Measurements from ENCODE around the gene DDX4. TPM values are rescaled to one million over a fixed set of nuclear protein-coding genes. Genes with fewer than 3 reads are reported as not detected.

The DDX4 gene
- total and polyA plus RNA-seq, 9 donors: 0.04 to 0.35 (median 0.21) TPM; not detected in 4

- Histone ChIP-seq H3K4me1 (ENCODE audit: control insufficient read depth, insufficient read depth, low read length) (no peaks in the 10 kb centered on the region), H3K9me3 (replicated peaks; ENCODE audit: control insufficient read depth, low read depth, low read length) (no peaks in the 10 kb centered on the region), H3K27me3 (ENCODE audit: control insufficient read depth, insufficient read depth, low read length) (no peaks in the 10 kb centered on the region), H3K27ac (ENCODE audit: low read length) (no peak overlapping the region), H3K36me3 (ENCODE audit: control insufficient read depth, insufficient read depth, low read length) (no peaks in the 10 kb centered on the region), H3K4me3 (ENCODE audit: low read length) (no peak overlapping the region)
- no peak for DNase-seq
- WGBS (ENCODE audit: insufficient coverage): no CpG with 5 or more reads among the region's 3 CpGs
Measured at GRCh38 chr5:55720188-55720703, 17.6 kb upstream of the DDX4 start.

DNA sequence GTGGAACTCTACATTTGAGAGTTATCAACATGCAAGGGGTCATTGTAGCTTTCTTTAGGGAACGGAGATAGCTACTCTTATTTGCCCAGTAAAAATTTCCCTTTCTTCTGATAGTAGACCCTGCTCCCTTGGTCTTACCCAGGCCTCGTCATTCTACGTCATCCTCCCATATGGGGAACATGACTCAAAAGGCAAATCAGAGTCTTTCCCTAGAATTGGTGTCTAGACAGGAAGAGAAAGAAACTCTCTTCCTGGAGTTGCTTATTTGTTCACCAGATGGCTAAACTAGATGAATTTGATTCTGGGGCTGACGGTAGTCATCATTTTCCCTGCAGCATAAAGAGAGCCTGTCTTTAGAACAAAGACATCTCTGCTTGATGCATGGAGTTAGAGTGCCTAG lies 13.6 kb upstream of the DDX4 start:
- DNase-seq: no peak
- Histone ChIP-seq H3K27ac (ENCODE audit: low read length) (no peak overlapping the region), H3K36me3 (ENCODE audit: control insufficient read depth, insufficient read depth, low read length) (no peaks in the 10 kb centered on the region), H3K27me3 (ENCODE audit: control insufficient read depth, insufficient read depth, low read length) (no peaks in the 10 kb centered on the region), H3K4me1 (ENCODE audit: control insufficient read depth, insufficient read depth, low read length) (no peaks in the 10 kb centered on the region), H3K9me3 (replicated peaks; ENCODE audit: control insufficient read depth, low read depth, low read length) (no peaks in the 10 kb centered on the region), H3K4me3 (ENCODE audit: low read length) (no peak overlapping the region)
- WGBS (ENCODE audit: insufficient coverage): no CpG with 5 or more reads among the region's 4 CpGs

GRCh38 chr5:55731848-55732247 lies 6.0 kb upstream of the DDX4 start:
- Histone ChIP-seq H3K4me1 (ENCODE audit: control insufficient read depth, insufficient read depth, low read length) (no peaks in the 10 kb centered on the region), H3K36me3 (ENCODE audit: control insufficient read depth, insufficient read depth, low read length) (no peaks in the 10 kb centered on the region), H3K9me3 (replicated peaks; ENCODE audit: control insufficient read depth, low read depth, low read length) (no peaks in the 10 kb centered on the region), H3K27me3 (ENCODE audit: control insufficient read depth, insufficient read depth, low read length) (no peaks in the 10 kb centered on the region), H3K4me3 (ENCODE audit: low read length) (no peak overlapping the region), H3K27ac (ENCODE audit: low read length) (no peak overlapping the region)
- no peak for DNase-seq
- no CpG with 5 or more reads among the region's 3 CpGs for WGBS (ENCODE audit: insufficient coverage)

GRCh38 chr5:55732585-55732984 lies 5.3 kb upstream of the DDX4 start:
- Histone ChIP-seq H3K4me1 (ENCODE audit: control insufficient read depth, insufficient read depth, low read length) (no peaks in the 10 kb centered on the region), H3K4me3 (ENCODE audit: low read length) (no peak overlapping the region), H3K27me3 (ENCODE audit: control insufficient read depth, insufficient read depth, low read length) (no peaks in the 10 kb centered on the region), H3K36me3 (ENCODE audit: control insufficient read depth, insufficient read depth, low read length) (no peaks in the 10 kb centered on the region), H3K27ac (ENCODE audit: low read length) (no peak overlapping the region), H3K9me3 (replicated peaks; ENCODE audit: control insufficient read depth, low read depth, low read length) (no peaks in the 10 kb centered on the region)
- DNase-seq: no peak

DNA sequence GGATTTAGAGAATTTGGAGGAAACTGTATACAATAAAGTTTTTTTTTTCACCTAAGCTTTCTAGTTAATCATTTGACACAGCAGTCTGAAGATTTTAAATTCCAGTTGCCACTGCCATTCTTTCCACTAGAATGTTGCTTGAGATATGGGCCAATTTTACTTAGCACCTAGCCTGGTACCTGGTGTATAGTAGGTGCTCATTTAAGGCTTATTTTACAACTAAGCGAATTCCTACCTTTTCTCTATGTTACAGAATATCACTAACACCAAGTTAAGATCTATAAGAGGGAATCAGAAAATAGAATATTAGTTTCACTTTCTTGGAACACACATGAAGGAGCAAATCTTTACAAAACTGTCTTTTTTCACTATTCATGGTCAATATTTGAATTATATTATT lies 3.2 kb upstream of the DDX4 start:
- no peaks in the 10 kb centered on the region for H3K36me3 ChIP-seq (ENCODE audit: control insufficient read depth, insufficient read depth, low read length)
- no peaks in the 10 kb centered on the region for H3K4me1 ChIP-seq (ENCODE audit: control insufficient read depth, insufficient read depth, low read length)
- WGBS (ENCODE audit: insufficient coverage): no CpG with 5 or more reads among the region's 1 CpG
- H3K27ac ChIP-seq (ENCODE audit: low read length): no peak overlapping the region
- no peak for DNase-seq
- H3K27me3 ChIP-seq (ENCODE audit: control insufficient read depth, insufficient read depth, low read length): no peaks in the 10 kb centered on the region
- H3K9me3 ChIP-seq (replicated peaks; ENCODE audit: control insufficient read depth, low read depth, low read length): no peaks in the 10 kb centered on the region
- no peak overlapping the region for H3K4me3 ChIP-seq (ENCODE audit: low read length)

- H3K36me3 ChIP-seq (ENCODE audit: control insufficient read depth, insufficient read depth, low read length): no peaks in the 10 kb centered on the region
- no peaks in the 10 kb centered on the region for H3K9me3 ChIP-seq (replicated peaks; ENCODE audit: control insufficient read depth, low read depth, low read length)
- no peaks in the 10 kb centered on the region for H3K27me3 ChIP-seq (ENCODE audit: control insufficient read depth, insufficient read depth, low read length)
- WGBS (ENCODE audit: insufficient coverage): 73% methylated on average over 2 of the region's 3 CpGs
- no peak overlapping the region for H3K27ac ChIP-seq (ENCODE audit: low read length)
- H3K4me3 ChIP-seq (ENCODE audit: low read length): no peak overlapping the region
- H3K4me1 ChIP-seq (ENCODE audit: control insufficient read depth, insufficient read depth, low read length): no peaks in the 10 kb centered on the region
- DNase-seq: no peak
Measured at GRCh38 chr5:55742778-55743177, 4.9 kb downstream of the DDX4 start.

DNA sequence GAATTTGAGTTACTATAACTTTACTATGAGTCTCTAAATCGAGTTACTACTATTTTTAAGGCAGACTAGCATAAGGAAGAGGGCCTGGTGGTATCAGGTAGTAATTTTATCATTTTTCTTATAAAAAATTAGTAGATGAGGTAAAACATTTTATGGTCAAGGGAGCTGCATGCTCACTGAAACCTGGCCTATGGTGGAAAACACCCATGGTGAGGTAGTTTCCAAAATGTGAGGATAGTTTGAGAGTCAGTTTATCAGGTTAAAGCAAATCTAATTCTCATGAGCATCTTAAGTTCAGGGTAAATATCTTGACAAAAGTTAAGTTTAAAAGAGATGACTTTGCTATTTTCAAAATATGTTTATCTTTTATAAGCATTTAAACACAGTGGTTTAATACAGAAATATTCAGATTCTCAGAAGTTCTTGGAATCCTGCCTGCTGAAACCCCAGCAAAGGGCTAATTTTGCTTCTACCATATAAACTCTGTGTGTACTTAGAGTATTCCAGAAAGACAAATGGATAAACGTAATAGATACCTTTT lies 10.0 kb downstream of the DDX4 start:
- no peaks in the 10 kb centered on the region for H3K4me1 ChIP-seq (ENCODE audit: control insufficient read depth, insufficient read depth, low read length)
- no peak overlapping the region for H3K4me3 ChIP-seq (ENCODE audit: low read length)
- WGBS (ENCODE audit: insufficient coverage): no CpG with 5 or more reads among the region's 2 CpGs
- no peaks in the 10 kb centered on the region for H3K27me3 ChIP-seq (ENCODE audit: control insufficient read depth, insufficient read depth, low read length)
- H3K36me3 ChIP-seq (ENCODE audit: control insufficient read depth, insufficient read depth, low read length): no peaks in the 10 kb centered on the region
- no peak for DNase-seq
- H3K9me3 ChIP-seq (replicated peaks; ENCODE audit: control insufficient read depth, low read depth, low read length): no peaks in the 10 kb centered on the region
- H3K27ac ChIP-seq (ENCODE audit: low read length): no peak overlapping the region

DNA sequence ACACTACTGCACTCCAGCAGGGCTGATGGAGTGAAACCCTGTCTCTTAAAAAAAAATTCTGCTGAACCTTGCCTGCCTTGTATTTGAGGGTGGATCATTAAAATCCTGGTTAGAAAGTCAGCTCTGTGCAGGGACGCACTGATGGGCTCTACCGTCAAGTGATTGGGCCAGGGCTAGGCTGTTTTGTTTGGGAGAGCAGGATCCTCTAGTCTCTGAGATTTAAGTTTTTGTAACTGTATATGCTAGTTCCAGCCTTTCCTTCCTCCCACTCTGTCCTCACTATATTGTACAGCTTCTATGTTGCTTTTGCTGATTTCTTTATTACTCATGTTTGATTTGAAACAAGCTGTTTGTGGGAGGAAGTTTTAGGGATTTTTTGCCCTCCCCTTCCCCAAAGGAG lies 11.5 kb downstream of the DDX4 start:
- no peaks in the 10 kb centered on the region for H3K9me3 ChIP-seq (replicated peaks; ENCODE audit: control insufficient read depth, low read depth, low read length)
- H3K27me3 ChIP-seq (ENCODE audit: control insufficient read depth, insufficient read depth, low read length): no peaks in the 10 kb centered on the region
- no peak overlapping the region for H3K4me3 ChIP-seq (ENCODE audit: low read length)
- no CpG with 5 or more reads among the region's 2 CpGs for WGBS (ENCODE audit: insufficient coverage)
- DNase-seq: peak; percentile 3
- no peaks in the 10 kb centered on the region for H3K36me3 ChIP-seq (ENCODE audit: control insufficient read depth, insufficient read depth, low read length)
- no peak overlapping the region for H3K27ac ChIP-seq (ENCODE audit: low read length)
- H3K4me1 ChIP-seq (ENCODE audit: control insufficient read depth, insufficient read depth, low read length): no peaks in the 10 kb centered on the region

DNA sequence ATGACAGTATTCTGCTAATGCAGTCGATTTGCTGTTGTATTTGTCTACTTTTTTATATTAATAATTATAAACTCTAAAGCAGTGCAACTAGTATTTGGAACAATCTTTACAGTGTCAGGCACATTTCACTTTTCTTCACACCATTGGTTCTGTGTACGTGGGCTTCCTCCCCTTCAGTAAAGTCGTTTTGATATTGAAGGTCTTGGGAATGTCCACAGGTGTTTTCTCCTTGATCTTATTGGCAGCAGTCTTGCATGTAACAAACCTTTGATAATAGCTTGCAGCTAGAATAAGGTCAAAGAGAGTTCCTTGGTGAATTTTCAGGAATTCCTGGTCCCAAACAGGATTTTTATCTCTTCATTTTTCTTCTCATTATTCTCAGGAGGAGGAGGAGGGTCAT lies 12.2 kb downstream of the DDX4 start:
- H3K27ac ChIP-seq (ENCODE audit: low read length): no peak overlapping the region
- no peaks in the 10 kb centered on the region for H3K27me3 ChIP-seq (ENCODE audit: control insufficient read depth, insufficient read depth, low read length)
- H3K4me1 ChIP-seq (ENCODE audit: control insufficient read depth, insufficient read depth, low read length): no peaks in the 10 kb centered on the region
- no peaks in the 10 kb centered on the region for H3K36me3 ChIP-seq (ENCODE audit: control insufficient read depth, insufficient read depth, low read length)
- no CpG with 5 or more reads among the region's 3 CpGs for WGBS (ENCODE audit: insufficient coverage)
- no peak overlapping the region for H3K4me3 ChIP-seq (ENCODE audit: low read length)
- H3K9me3 ChIP-seq (replicated peaks; ENCODE audit: control insufficient read depth, low read depth, low read length): no peaks in the 10 kb centered on the region
- DNase-seq: no peak

DNA sequence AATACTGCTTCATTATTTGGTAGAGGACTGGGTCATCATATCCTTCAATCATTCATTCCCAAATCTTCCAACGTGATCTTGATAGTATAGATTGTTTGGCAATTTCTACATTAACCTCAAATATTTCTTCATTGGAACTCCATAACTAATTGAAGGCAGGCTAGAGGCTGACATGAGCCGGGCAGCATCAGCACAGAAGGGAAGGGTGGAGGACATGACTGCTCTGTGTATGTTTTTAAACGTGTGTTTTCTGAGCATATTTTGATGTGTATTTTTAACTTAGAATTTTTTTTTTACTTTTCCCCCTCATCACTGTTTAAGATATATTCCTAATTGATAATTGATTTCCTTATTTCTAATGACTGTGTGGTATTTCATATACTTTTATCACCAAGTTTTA lies 12.6 kb downstream of the DDX4 start:
- H3K27ac ChIP-seq (ENCODE audit: low read length): no peak overlapping the region
- no peaks in the 10 kb centered on the region for H3K4me1 ChIP-seq (ENCODE audit: control insufficient read depth, insufficient read depth, low read length)
- DNase-seq: no peak
- no CpG with 5 or more reads among the region's 3 CpGs for WGBS (ENCODE audit: insufficient coverage)
- H3K9me3 ChIP-seq (replicated peaks; ENCODE audit: control insufficient read depth, low read depth, low read length): no peaks in the 10 kb centered on the region
- no peaks in the 10 kb centered on the region for H3K27me3 ChIP-seq (ENCODE audit: control insufficient read depth, insufficient read depth, low read length)
- no peaks in the 10 kb centered on the region for H3K36me3 ChIP-seq (ENCODE audit: control insufficient read depth, insufficient read depth, low read length)
- H3K4me3 ChIP-seq (ENCODE audit: low read length): no peak overlapping the region

GRCh38 chr5:55758231-55758630 lies 20.4 kb downstream of the DDX4 start:
- no peak overlapping the region for H3K4me3 ChIP-seq (ENCODE audit: low read length)
- no peak overlapping the region for H3K27ac ChIP-seq (ENCODE audit: low read length)
- no peaks in the 10 kb centered on the region for H3K9me3 ChIP-seq (replicated peaks; ENCODE audit: control insufficient read depth, low read depth, low read length)
- no peak for DNase-seq
- no CpG with 5 or more reads among the region's 1 CpG for WGBS (ENCODE audit: insufficient coverage)
- H3K27me3 ChIP-seq (ENCODE audit: control insufficient read depth, insufficient read depth, low read length): no peaks in the 10 kb centered on the region
- H3K36me3 ChIP-seq (ENCODE audit: control insufficient read depth, insufficient read depth, low read length): no peaks in the 10 kb centered on the region
- no peaks in the 10 kb centered on the region for H3K4me1 ChIP-seq (ENCODE audit: control insufficient read depth, insufficient read depth, low read length)

Data from muscle of leg (tissue), 11 donors.